ENCODE measurements around the gene GTPBP2. TPM values are rescaled to one million over a fixed set of nuclear protein-coding genes. Genes with fewer than 3 reads are reported as not detected.

GTPBP2 gene
- total RNA-seq, 1 experiment from 2014 or later = 59.4 TPM

GRCh38 chr6:43670623-43670986 is 41.5 kb upstream of the GTPBP2 start:
- Histone ChIP-seq H3K9me3 (ENCODE audit: control insufficient read depth, insufficient read depth, low read depth, low read length) (no peaks in the 10 kb centered on the region), H3K4me3 (ENCODE audit: low read depth in 2 of 2, low read length in 2 of 2) (no peak overlapping the region), H3K36me3 (ENCODE audit: control insufficient read depth, insufficient read depth, low read length) (peaks cover 4% of the 10 kb centered on the region), H3K27ac (ENCODE audit: low read length) (no peak overlapping the region), H3K4me1 (ENCODE audit: control insufficient read depth, insufficient read depth, low read length) (peaks cover 9% of the 10 kb centered on the region), H3K27me3 (ENCODE audit: control insufficient read depth, insufficient read depth, low read length) (no peaks in the 10 kb centered on the region)
- ChIA-PET POLR2A (interaction anchor here (0.5 kb wide), 1 partner anchor 35 kb away, joined by 4 read pairs; no protein-coding TSS in a partner anchor), CTCF (no interaction called here)
- BruUV-seq (replicated peaks) = no TSS peak
- intact Hi-C loops (cut with micrococcal nuclease; ENCODE audit: unreplicated experiment) = no loop called here
- TF ChIP-seq POLR2AphosphoS5 (IDR thresholded peaks at IDR 0.05; ENCODE audit: low read depth, low read length) (peak; percentile 43; the same call in 1 of the 2 replicates), SIN3A (IDR thresholded peaks at IDR 0.05; ENCODE audit: borderline replicate concordance, insufficient read depth, low read depth, low read length) (no peak), REST (IDR thresholded peaks at IDR 0.05; ENCODE audit: insufficient read depth in 1 of 2, low read depth in 2 of 2, low read length in 1 of 2) (no peak), CTCF (IDR thresholded peaks at IDR 0.05) (no peak), TCF7L2 (IDR thresholded peaks at IDR 0.05; ENCODE audit: low read depth, low read length) (no peak)
- DNase-seq (ENCODE audit: low read depth, low spot score) (no peak), ATAC-seq (no peak)
- in situ Hi-C loops (cut with HindIII; ENCODE audit: low pct_unique_long_range_greater_than_20kb, low sequenced_read_pairs) = no loop called here

- POLR2A ChIA-PET = interaction anchor here (0.5 to 1.0 kb wide), 3 partner anchors 19 to 1547 kb away, joined by 3 to 9 read pairs (median 4); no protein-coding TSS in a partner anchor
- Histone ChIP-seq H3K4me1 (ENCODE audit: control insufficient read depth, insufficient read depth, low read length) (peaks cover 9% of the 10 kb centered on the region), H3K27me3 (ENCODE audit: control insufficient read depth, insufficient read depth, low read length) (no peaks in the 10 kb centered on the region), H3K27ac (ENCODE audit: low read length) (no peak overlapping the region), H3K36me3 (ENCODE audit: control insufficient read depth, insufficient read depth, low read length) (peaks cover 3% of the 10 kb centered on the region), H3K4me3 (ENCODE audit: low read depth in 2 of 2, low read length in 2 of 2) (no peak overlapping the region), H3K9me3 (ENCODE audit: control insufficient read depth, insufficient read depth, low read depth, low read length) (no peaks in the 10 kb centered on the region)
- no peak for ATAC-seq
- DNase-seq (ENCODE audit: low read depth, low spot score) = no peak
- in situ Hi-C loops (cut with HindIII; ENCODE audit: low pct_unique_long_range_greater_than_20kb, low sequenced_read_pairs) = no loop called here
- CTCF ChIA-PET = interaction anchor here (0.6 kb wide), 1 partner anchor 23 kb away, joined by 4 read pairs; no protein-coding TSS in a partner anchor
- TF ChIP-seq CTCF (IDR thresholded peaks at IDR 0.05) (no peak), REST (IDR thresholded peaks at IDR 0.05; ENCODE audit: insufficient read depth in 1 of 2, low read depth in 2 of 2, low read length in 1 of 2) (no peak)
- intact Hi-C loops (cut with micrococcal nuclease; ENCODE audit: unreplicated experiment) = loop anchor here (5.0 kb wide), 1 partner anchor 102 kb away; the partner anchor contains the start of gene VEGFA
- BruUV-seq (replicated peaks) = no TSS peak
These were observed 41.0 kb upstream of the GTPBP2 start for GRCh38 chr6:43669922-43670622.
